MM.1S (cell line): ENCODE measurements around the gene LAMA3.

Source experiments
- DNase-seq: peaks from one replicate; pipeline ENCODE4 v3.0.0-alpha.2; 2015
- H2AFZ ChIP-seq: fragments of 300-600 bp; sonication (generic); 2 replicates; pipeline ENCODE4 v1.6.0; 2016; ENCODE audit warnings: antibody characterized with exemption, low read length
- H3F3A ChIP-seq: fragments of 300-600 bp; sonication (generic); 2 replicates; pipeline ENCODE4 v1.6.1; 2016; ENCODE audit warnings: mild to moderate bottlenecking, antibody characterized with exemption, low read length, moderate library complexity, mixed read lengths; ENCODE audit not compliant: insufficient read depth
- H3K27ac ChIP-seq: fragments of 300-600 bp; sonication (generic); 2 replicates; pipeline ENCODE4 v1.5.1; 2016; ENCODE audit warnings: mild to moderate bottlenecking, low read length
- H3K27me3 ChIP-seq: fragments of 300-600 bp; sonication (generic); replicated peaks from 2 replicates; pipeline ENCODE4 v1.6.0; 2016; ENCODE audit warnings: low read length; ENCODE audit not compliant: insufficient read depth
- H3K36me3 ChIP-seq: fragments of 300-600 bp; sonication (generic); replicated peaks from 2 replicates; pipeline ENCODE4 v1.6.1; 2016; ENCODE audit warnings: mild to moderate bottlenecking, low read length, mixed read lengths; ENCODE audit not compliant: insufficient read depth
- H3K4me1 ChIP-seq: fragments of 300-600 bp; sonication (generic); 2 replicates; pipeline ENCODE4 v1.6.1; 2016; ENCODE audit warnings: low read length, mixed read lengths
- H3K4me2 ChIP-seq: fragments of 300-600 bp; sonication (generic); 2 replicates; pipeline ENCODE4 v1.6.0; 2016; ENCODE audit warnings: low read depth, low read length
- H3K4me3 ChIP-seq: fragments of 300-600 bp; sonication (generic); 2 replicates; pipeline ENCODE4 v1.5.1; 2016; ENCODE audit warnings: low read length, mixed read lengths
- H3K79me2 ChIP-seq: fragments of 300-600 bp; sonication (generic); 2 replicates; pipeline ENCODE4 v1.6.1; 2016; ENCODE audit warnings: mixed run types, low read length, mixed read lengths
- H3K9ac ChIP-seq: fragments of 300-600 bp; sonication (generic); 2 replicates; pipeline ENCODE4 v1.6.1; 2016; ENCODE audit warnings: low read length, mixed read lengths
- H3K9me2 ChIP-seq: fragments of 300-600 bp; sonication (generic); replicated peaks from 2 replicates; pipeline ENCODE4 v1.6.1; 2016; ENCODE audit warnings: mild to moderate bottlenecking, low read length, mixed read lengths; ENCODE audit not compliant: insufficient read depth
- H3K9me3 ChIP-seq: fragments of 300-600 bp; sonication (generic); replicated peaks from 2 replicates; pipeline ENCODE4 v1.6.1; 2016; ENCODE audit warnings: mild to moderate bottlenecking, low read length, mixed read lengths; ENCODE audit not compliant: insufficient read depth
- H4K20me1 ChIP-seq: fragments of 300-600 bp; sonication (generic); 2 replicates; pipeline ENCODE4 v1.6.1; 2016; ENCODE audit warnings: mild to moderate bottlenecking, low read length, moderate library complexity, mixed read lengths; ENCODE audit not compliant: insufficient read depth
- CTCF ChIP-seq: fragments of 300-600 bp; sonication (generic); IDR thresholded peaks from 2 replicates; pipeline ENCODE4 v1.5.1; 2016; ENCODE audit warnings: antibody characterized with exemption, low read length, mixed read lengths
- EZH2 ChIP-seq: fragments of 300-600 bp; sonication (generic); optimal IDR thresholded peaks from 2 replicates; pipeline ENCODE3; 2017; ENCODE audit warnings: low read depth, mild to moderate bottlenecking, antibody characterized with exemption, low read length, mixed read lengths
- EZH2phosphoT487 ChIP-seq: fragments of 300-600 bp; sonication (generic); IDR thresholded peaks from 2 replicates; pipeline ENCODE4 v1.6.1; 2018; ENCODE audit warnings: antibody characterized with exemption, low read length

LAMA3 gene

DNA sequence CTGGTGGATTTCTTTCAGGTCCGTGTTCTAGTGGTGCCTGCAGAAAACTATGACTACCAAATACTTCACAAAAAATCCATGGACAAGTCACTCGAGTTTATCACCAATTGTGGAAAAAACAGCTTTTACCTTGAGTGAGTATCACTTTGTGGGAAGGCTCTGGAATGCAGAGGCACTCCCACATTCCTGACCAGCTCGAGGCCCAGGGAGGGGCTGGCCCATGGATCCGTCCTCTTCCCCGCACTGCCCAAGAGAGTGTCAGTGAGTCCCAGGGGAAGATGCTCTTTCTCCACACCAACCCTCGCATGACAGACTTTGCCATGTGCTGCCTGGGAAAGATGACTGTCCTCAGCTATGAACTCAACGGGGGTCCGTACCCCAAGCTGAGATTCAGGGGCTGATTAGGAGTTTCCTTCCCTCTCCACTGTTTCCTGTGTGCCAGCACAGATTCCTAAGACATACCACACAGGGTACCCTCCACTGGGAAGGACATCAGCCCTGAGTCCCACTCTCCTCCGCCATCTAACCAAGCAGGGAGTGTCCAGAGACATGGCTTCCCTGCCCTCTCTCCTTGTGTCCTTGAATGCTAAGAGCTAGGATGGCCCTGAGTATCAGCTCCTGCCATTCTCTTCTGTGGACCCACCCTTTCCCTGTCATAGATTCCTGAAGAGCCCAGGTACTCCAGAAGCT, 155.9 kb downstream of the LAMA3 start:
- no peaks in the 10 kb centered on the region for H3F3A ChIP-seq
- TF ChIP-seq EZH2 (no peak), EZH2phosphoT487 (no peak), CTCF (no peak)
- H2AFZ ChIP-seq: no peak overlapping the region
- H4K20me1 ChIP-seq: no peaks in the 10 kb centered on the region
- H3K27me3 ChIP-seq: no peaks in the 10 kb centered on the region
- H3K9me2 ChIP-seq: no peaks in the 10 kb centered on the region
- H3K27ac ChIP-seq: no peak overlapping the region
- H3K4me2 ChIP-seq: no peak overlapping the region
- DNase-seq: no peak
- no peak overlapping the region for H3K9ac ChIP-seq
- H3K4me3 ChIP-seq: no peak overlapping the region
- H3K79me2 ChIP-seq: no peaks in the 10 kb centered on the region
- no peaks in the 10 kb centered on the region for H3K9me3 ChIP-seq
- H3K36me3 ChIP-seq: no peaks in the 10 kb centered on the region
- no peaks in the 10 kb centered on the region for H3K4me1 ChIP-seq

- Histone ChIP-seq H3F3A (no peaks in the 10 kb centered on the region), H3K79me2 (no peaks in the 10 kb centered on the region), H3K4me2 (no peak overlapping the region), H3K4me3 (no peak overlapping the region), H3K27ac (no peak overlapping the region), H3K36me3 (no peaks in the 10 kb centered on the region), H3K27me3 (no peaks in the 10 kb centered on the region), H4K20me1 (no peaks in the 10 kb centered on the region), H3K4me1 (no peaks in the 10 kb centered on the region), H3K9me3 (no peaks in the 10 kb centered on the region), H3K9ac (no peak overlapping the region), H3K9me2 (no peaks in the 10 kb centered on the region), H2AFZ (no peak overlapping the region)
- DNase-seq: no peak
- TF ChIP-seq CTCF (no peak), EZH2 (no peak), EZH2phosphoT487 (no peak)
Measured at GRCh38 chr18:23845988-23846630, 156.9 kb downstream of the LAMA3 start.

GRCh38 chr18:23847321-23847986, 158.2 kb downstream of the LAMA3 start:
- H3K9ac ChIP-seq: no peak overlapping the region
- H3K27me3 ChIP-seq: no peaks in the 10 kb centered on the region
- no peaks in the 10 kb centered on the region for H3K4me1 ChIP-seq
- H3K36me3 ChIP-seq: no peaks in the 10 kb centered on the region
- H3K9me2 ChIP-seq: no peaks in the 10 kb centered on the region
- H4K20me1 ChIP-seq: no peaks in the 10 kb centered on the region
- TF ChIP-seq CTCF (no peak), EZH2 (no peak), EZH2phosphoT487 (no peak)
- H3K4me2 ChIP-seq: no peak overlapping the region
- H3F3A ChIP-seq: no peaks in the 10 kb centered on the region
- H3K9me3 ChIP-seq: no peaks in the 10 kb centered on the region
- H3K79me2 ChIP-seq: no peaks in the 10 kb centered on the region
- H3K4me3 ChIP-seq: no peak overlapping the region
- DNase-seq: no peak
- H2AFZ ChIP-seq: no peak overlapping the region
- no peak overlapping the region for H3K27ac ChIP-seq
